Left renal cortex interstitium (tissue), 4 donors: ENCODE measurements around the gene MYO1B. TPM values are rescaled to one million over a fixed set of nuclear protein-coding genes. Genes with fewer than 3 reads are reported as not detected.

Experiments used
- DNase-seq, 4 donors: peaks; one replicate each; pipeline ENCODE4 v3.0.0-alpha.2; 2013; ENCODE audit warnings: low read depth in 4 of 4, low spot score in 2 of 4, missing footprints in 1 of 4
- polyA plus RNA-seq, 4 donors: library from polyadenylated mRNA; unstranded; fragments of 120-200 nt; gene quantifications; one replicate each; pipeline ENCODE4 v1.2.1, GENCODE V29; 2013; ENCODE audit not compliant: insufficient read length in 4 of 4

The MYO1B gene
- polyA plus RNA-seq, 4 donors: 94.8 to 116 (median 112) TPM

- DNase-seq: no peak
Observed at GRCh38 chr2:191318037-191318728, 73.0 kb downstream of the MYO1B start.

- DNase-seq: no peak
Observed at GRCh38 chr2:191318729-191319078, 73.5 kb downstream of the MYO1B start.

- no peak for DNase-seq
Observed at GRCh38 chr2:191319186-191319585, 74.0 kb downstream of the MYO1B start.

- no peak for DNase-seq
Observed at GRCh38 chr2:191320881-191321280, 75.7 kb downstream of the MYO1B start.

GRCh38 chr2:191321861-191322662 is 76.9 kb downstream of the MYO1B start:
- no peak for DNase-seq

GRCh38 chr2:191322828-191323506 is 77.8 kb downstream of the MYO1B start:
- DNase-seq: no peak

GRCh38 chr2:191325651-191326365 is 80.6 kb downstream of the MYO1B start:
- DNase-seq: no peak

GRCh38 chr2:191327484-191327883 is 82.3 kb downstream of the MYO1B start:
- no peak for DNase-seq

- no peak for DNase-seq
Observed at GRCh38 chr2:191328150-191328809, 83.1 kb downstream of the MYO1B start.

GRCh38 chr2:191329841-191330240 is 84.6 kb downstream of the MYO1B start:
- DNase-seq: no peak

- no peak for DNase-seq
Observed at GRCh38 chr2:191333911-191334357, 88.7 kb downstream of the MYO1B start.

- no peak for DNase-seq
Observed at GRCh38 chr2:191335875-191336464, 90.8 kb downstream of the MYO1B start.

- DNase-seq: no peak
Observed at GRCh38 chr2:191341436-191341835, 96.2 kb downstream of the MYO1B start.

- no peak for DNase-seq
Observed at GRCh38 chr2:191343796-191344338, 98.7 kb downstream of the MYO1B start.

GRCh38 chr2:191345788-191346187 is 100.6 kb downstream of the MYO1B start:
- no peak for DNase-seq

- DNase-seq: no peak
Observed at GRCh38 chr2:191347154-191347553, 102.0 kb downstream of the MYO1B start.

GRCh38 chr2:191347881-191348280 is 102.7 kb downstream of the MYO1B start:
- DNase-seq: no peak

GRCh38 chr2:191349990-191350389 is 104.8 kb downstream of the MYO1B start:
- no peak for DNase-seq

- DNase-seq: no peak
Observed at GRCh38 chr2:191350826-191351225, 105.6 kb downstream of the MYO1B start.

GRCh38 chr2:191351298-191351697 is 106.1 kb downstream of the MYO1B start:
- DNase-seq: no peak
